Smooth muscle cell (in vitro differentiated cells): ENCODE data around the gene FAM20A. TPM values are rescaled to one million over a fixed set of nuclear protein-coding genes. Genes with fewer than 3 reads are reported as not detected.

Experiments
- DNase-seq: peaks from one replicate; lab custom pipeline; 2025; ENCODE audit not compliant: unreplicated experiment; lab: John Stamatoyannopoulos, UW
- H2AFZ ChIP-seq: fragments of 200-600 bp; sonication (generic); 2 replicates; pipeline ENCODE4 v1.6.0; 2016; ENCODE audit warnings: antibody characterized with exemption, low read depth, mild to moderate bottlenecking
- H3F3A ChIP-seq: fragments of 200-600 bp; sonication (generic); 2 replicates; pipeline ENCODE4 v1.6.0; 2017; ENCODE audit warnings: antibody characterized with exemption, low read depth
- H3K27ac ChIP-seq: fragments of 200-600 bp; sonication (generic); 2 replicates; pipeline ENCODE4 v1.5.1; 2016; ENCODE audit warnings: low read depth, mild to moderate bottlenecking
- H3K27me3 ChIP-seq: fragments of 200-600 bp; sonication (generic); 2 replicates; pipeline ENCODE4 v1.6.1; 2016; ENCODE audit warnings: low read depth, mild to moderate bottlenecking
- H3K36me3 ChIP-seq: fragments of 200-600 bp; sonication (generic); 2 replicates; pipeline ENCODE4 v1.5.1; 2016; ENCODE audit warnings: low read depth
- H3K4me1 ChIP-seq: fragments of 200-600 bp; sonication (generic); 2 replicates; pipeline ENCODE4 v1.5.1; 2016; ENCODE audit warnings: low read depth
- H3K4me2 ChIP-seq: fragments of 200-600 bp; sonication (generic); 2 replicates; pipeline ENCODE4 v1.6.0; 2016; ENCODE audit warnings: mild to moderate bottlenecking
- H3K4me3 ChIP-seq: fragments of 200-600 bp; sonication (generic); 2 replicates; pipeline ENCODE4 v1.5.1; 2016; ENCODE audit warnings: mild to moderate bottlenecking
- H3K79me2 ChIP-seq: fragments of 200-600 bp; sonication (generic); 2 replicates; pipeline ENCODE4 v1.6.0; 2016; ENCODE audit warnings: low read depth, mild to moderate bottlenecking
- H3K9ac ChIP-seq: fragments of 200-600 bp; sonication (generic); 2 replicates; pipeline ENCODE4 v1.6.0; 2016; ENCODE audit warnings: low read depth
- H3K9me3 ChIP-seq: fragments of 200-600 bp; sonication (generic); replicated peaks from 2 replicates; pipeline ENCODE4 v1.5.1; 2016; ENCODE audit warnings: low read depth
- H4K20me1 ChIP-seq: fragments of 200-600 bp; sonication (generic); 2 replicates; pipeline ENCODE4 v1.6.0; 2016; ENCODE audit warnings: low read depth
- CTCF ChIP-seq: fragments of 200-600 bp; sonication (generic); IDR thresholded peaks from 2 replicates; pipeline ENCODE4 v1.5.1; 2017; ENCODE audit warnings: borderline replicate concordance, mild to moderate bottlenecking, antibody characterized with exemption; ENCODE audit not compliant: insufficient read depth, poor library complexity, severe bottlenecking
- WGBS: methylation state at CpG from one replicate; pipeline ENCODE4 v1.1.7; 2016; ENCODE audit warnings: low lambda C conversion rate; 5-methylcytosine and 5-hydroxymethylcytosine counted together
- polyA plus RNA-seq: library from polyadenylated mRNA; unstranded; fragments of >200 nt; fragmentation: Nextera tagmentation; extraction: Ambion mirVana; gene quantifications from 2 replicates; pipeline ENCODE4 v1.2.1, GENCODE V29; 2016
- total RNA-seq: library from RNA; depleted of rRNA; stranded (reverse); fragments of >200 nt; gene quantifications from 2 replicates; pipeline ENCODE4 v1.2.3, GENCODE V29; 2014

FAM20A gene
- total and polyA plus RNA-seq, 2 experiments from 2014 or later = 4.6 to 10.8 TPM

DNA sequence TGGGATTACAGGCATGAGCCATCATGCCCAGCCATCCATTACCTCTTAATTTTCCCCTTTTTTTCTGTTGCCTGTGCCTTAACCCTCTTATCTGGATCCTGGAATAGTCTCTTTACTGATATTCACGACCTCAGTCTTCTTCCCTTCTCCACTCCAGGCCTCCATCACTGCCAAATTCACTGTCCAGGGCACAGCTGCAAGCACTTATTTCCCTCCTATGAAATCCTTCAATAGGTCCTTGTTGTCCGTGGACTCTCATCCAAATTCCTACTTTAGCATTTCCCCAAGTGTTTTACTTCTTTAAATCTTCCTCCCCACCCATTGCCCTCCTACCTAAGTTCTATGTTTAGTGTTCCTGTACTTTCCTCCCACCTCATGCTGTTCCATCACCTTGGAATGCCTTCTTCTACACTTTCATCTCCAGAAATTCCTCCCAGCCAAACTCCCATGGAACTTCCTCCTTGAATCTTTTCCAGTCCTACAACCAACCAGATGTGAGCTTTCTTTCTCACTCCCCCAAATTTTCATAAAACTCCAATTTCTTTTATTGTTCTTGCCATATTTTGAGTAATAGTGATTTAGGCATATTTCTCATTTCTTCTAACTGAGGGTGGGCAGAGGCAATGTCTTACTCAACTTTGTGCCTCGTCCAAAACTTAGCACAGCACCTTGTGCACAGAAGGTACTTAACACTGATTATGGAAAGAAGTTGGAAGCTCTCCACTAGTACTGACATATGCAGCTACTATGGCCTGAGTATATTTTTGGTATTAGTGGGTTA, 35.3 kb downstream of the FAM20A start:
- Histone ChIP-seq H3K9me3 (no peaks in the 10 kb centered on the region), H3K4me1 (no peaks in the 10 kb centered on the region), H3K79me2 (no peaks in the 10 kb centered on the region), H3K27ac (peak overlapping the region; percentile 66), H3K4me2 (peak overlapping the region; percentile 13), H3K9ac (no peak overlapping the region), H3K4me3 (no peak overlapping the region), H4K20me1 (no peaks in the 10 kb centered on the region), H3K36me3 (no peaks in the 10 kb centered on the region), H3F3A (peaks cover 3% of the 10 kb centered on the region), H3K27me3 (no peaks in the 10 kb centered on the region), H2AFZ (no peak overlapping the region)
- no peak for DNase-seq
- 89% methylated on average over 3 of the region's 3 CpGs for WGBS
- no peak for TF ChIP-seq CTCF

DNA sequence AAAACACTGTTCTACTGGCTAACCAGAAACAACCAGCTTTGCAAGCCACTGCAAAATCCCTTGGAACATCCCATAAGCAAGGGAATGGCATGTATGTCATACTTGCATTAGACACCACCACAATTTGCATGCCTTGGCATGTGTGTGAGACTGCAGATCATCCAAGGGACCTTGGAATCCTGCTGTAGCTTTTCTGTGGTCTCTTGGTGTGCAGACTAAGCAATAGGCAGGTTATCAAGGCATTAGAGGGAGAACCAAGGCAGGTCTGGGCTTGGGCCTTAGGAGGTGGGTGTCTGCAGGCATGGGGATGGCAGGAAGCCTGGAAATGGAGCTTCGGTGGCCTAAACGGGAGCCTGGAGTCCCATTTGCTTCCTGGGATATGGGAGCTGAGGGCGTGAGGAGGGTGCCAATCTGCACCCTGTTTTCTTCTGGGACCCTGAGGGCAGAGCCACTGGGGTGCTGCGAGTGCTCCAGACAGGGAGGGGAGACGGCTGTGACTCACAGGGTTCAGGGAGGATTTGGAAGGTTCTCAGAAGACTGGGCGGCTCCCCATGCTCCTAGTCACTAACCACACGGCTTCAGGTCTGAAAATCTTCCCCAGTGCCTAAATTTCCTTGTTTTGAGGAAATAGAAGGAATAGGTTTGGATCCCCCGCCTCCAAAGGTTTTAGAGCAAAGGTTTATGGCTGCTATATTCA, 36.6 kb downstream of the FAM20A start:
- no peak for TF ChIP-seq CTCF
- Histone ChIP-seq H3K79me2 (no peaks in the 10 kb centered on the region), H3K27me3 (no peaks in the 10 kb centered on the region), H3K9me3 (no peaks in the 10 kb centered on the region), H3F3A (peaks cover 3% of the 10 kb centered on the region), H3K4me1 (no peaks in the 10 kb centered on the region), H4K20me1 (no peaks in the 10 kb centered on the region), H3K27ac (peak overlapping the region; percentile 43), H2AFZ (no peak overlapping the region), H3K4me3 (no peak overlapping the region), H3K9ac (no peak overlapping the region), H3K4me2 (peak overlapping the region; percentile 38), H3K36me3 (no peaks in the 10 kb centered on the region)
- WGBS = 69% methylated on average over 8 of the region's 8 CpGs
- DNase-seq = no peak

- no peak for DNase-seq
- H3K4me2 ChIP-seq = no peak overlapping the region
- no peaks in the 10 kb centered on the region for H3K9me3 ChIP-seq
- H3K9ac ChIP-seq = no peak overlapping the region
- no peaks in the 10 kb centered on the region for H3K36me3 ChIP-seq
- H2AFZ ChIP-seq = no peak overlapping the region
- H3K4me1 ChIP-seq = no peaks in the 10 kb centered on the region
- TF ChIP-seq CTCF = no peak
- no peaks in the 10 kb centered on the region for H3K79me2 ChIP-seq
- H3K4me3 ChIP-seq = no peak overlapping the region
- H3K27me3 ChIP-seq = no peaks in the 10 kb centered on the region
- no peak overlapping the region for H3K27ac ChIP-seq
- WGBS = 90% methylated on average over 4 of the region's 4 CpGs
- no peaks in the 10 kb centered on the region for H4K20me1 ChIP-seq
- no peaks in the 10 kb centered on the region for H3F3A ChIP-seq
These were observed 38.4 kb downstream of the FAM20A start for GRCh38 chr17:68562736-68563135.
